ENCODE results near the gene SMC5.
"Not testable (repeated sequence)": the region's sequence is repeated elsewhere in the genome, so short reads cannot be mapped to it uniquely, and the experiment has no call there.

The SMC5 gene

GRCh38 chr9:70374962-70375618 lies 116.3 kb downstream of the SMC5 start:
- DNase-seq = no peak

- no peak for DNase-seq
Observed at GRCh38 chr9:70382046-70382708, 123.4 kb downstream of the SMC5 start.

- no peak for DNase-seq
Observed at GRCh38 chr9:70382709-70383605, 124.2 kb downstream of the SMC5 start.

GRCh38 chr9:70385426-70385825 lies 126.6 kb downstream of the SMC5 start:
- DNase-seq = no peak

GRCh38 chr9:70387663-70388062 lies 128.9 kb downstream of the SMC5 start:
- no peak for DNase-seq

GRCh38 chr9:70389188-70389587 lies 130.4 kb downstream of the SMC5 start:
- DNase-seq = no peak

- DNase-seq = no peak
Observed at GRCh38 chr9:70389621-70390266, 131.0 kb downstream of the SMC5 start.

- DNase-seq = peak; percentile 29 to 81 (median 56)
Observed at GRCh38 chr9:70390933-70391341, 132.2 kb downstream of the SMC5 start.

GRCh38 chr9:70392189-70392588 lies 133.4 kb downstream of the SMC5 start:
- peak; percentile 7 to 38 (median 24) for DNase-seq

GRCh38 chr9:70392850-70393249 lies 134.1 kb downstream of the SMC5 start:
- no peak for DNase-seq

GRCh38 chr9:70395652-70396051 lies 136.9 kb downstream of the SMC5 start:
- DNase-seq = no peak

- peak; percentile 65 to 91 (median 78) for DNase-seq
Observed at GRCh38 chr9:70398145-70398556, 139.4 kb downstream of the SMC5 start.

GRCh38 chr9:70399141-70399540 lies 140.4 kb downstream of the SMC5 start:
- DNase-seq = no peak

- DNase-seq = no peak
Observed at GRCh38 chr9:70400107-70400892, 141.5 kb downstream of the SMC5 start.

- DNase-seq = not testable (repeated sequence)
Observed at GRCh38 chr9:70401241-70401640, 142.5 kb downstream of the SMC5 start.

- DNase-seq = no peak
Observed at GRCh38 chr9:70402213-70402612, 143.4 kb downstream of the SMC5 start.

- peak in 1 of 4 experiments; percentile 17 for DNase-seq
Observed at GRCh38 chr9:70403166-70403565, 144.4 kb downstream of the SMC5 start.

- DNase-seq = no peak
Observed at GRCh38 chr9:70403618-70404025, 144.8 kb downstream of the SMC5 start.

- DNase-seq = peak in 1 of 4 experiments; percentile 14
Observed at GRCh38 chr9:70404261-70404660, 145.5 kb downstream of the SMC5 start.
